Testis (tissue), 3 donors: ENCODE data around the gene FDX1. TPM values are rescaled to one million over a fixed set of nuclear protein-coding genes. Genes with fewer than 3 reads are reported as not detected.

Experiments used
- DNase-seq: peaks from one replicate; pipeline ENCODE4 v3.0.0-alpha.2; 2019
- H3K27ac ChIP-seq, 2 donors: fragments of 200-600 bp; sonication (generic); one replicate each; pipeline ENCODE4 v1.5.1; 2019
- H3K27me3 ChIP-seq: fragments of 200-600 bp; sonication (generic); one replicate; pipeline ENCODE4 v1.5.1; 2019
- H3K36me3 ChIP-seq: fragments of 200-600 bp; sonication (generic); one replicate; pipeline ENCODE4 v1.5.1; 2017; ENCODE audit warnings: low read depth; ENCODE audit errors: missing control alignments
- H3K4me1 ChIP-seq: fragments of 200-600 bp; sonication (generic); one replicate; pipeline ENCODE4 v1.5.1; 2019
- H3K4me3 ChIP-seq, 2 donors: fragments of 200-600 bp; sonication (generic); one replicate each; pipeline ENCODE4 v1.5.1; 2017 to 2019
- H3K9me3 ChIP-seq: fragments of 200-600 bp; sonication (generic); one replicate; pipeline ENCODE4 v1.5.1; 2017
- CTCF ChIP-seq, 3 experiments: fragments of 450-650 bp in 2 of 3; fragments of 200-600 bp in 1 of 3; sonication (generic) in 1 of 3; IDR thresholded peaks; one replicate each; pipeline ENCODE4 v1.5.1; 2016 to 2019; ENCODE audit warnings: antibody characterized with exemption in 3 of 3, mild to moderate bottlenecking in 2 of 3, moderate library complexity in 1 of 3
- POLR2A ChIP-seq: fragments of 450-650 bp; IDR thresholded peaks from one replicate; pipeline ENCODE4 v1.6.1; 2017; ENCODE audit warnings: antibody characterized with exemption, mild to moderate bottlenecking, moderate library complexity
- WGBS, 2 donors: methylation state at CpG; one replicate each; pipeline ENCODE4 v1.1.5; 2018; 5-methylcytosine and 5-hydroxymethylcytosine counted together
- intact Hi-C: fragments of 100-400 bp; cut with DNase I; formaldehyde crosslinking; loops from one replicate; pipeline ENCODE4 v1.15.1; 2023; ENCODE audit warnings: low total_unique reads
- polyA plus RNA-seq: library from polyadenylated mRNA; stranded (reverse); fragments of 350-450 nt; fragmentation: Illumina TruSeq; extraction: RNeasy Lipid Tissue Mini Kit (QIAGEN cat#74804); gene quantifications from one replicate; pipeline ENCODE4 v1.2.3, GENCODE V29; 2014; ENCODE audit warnings: low read depth, low replicate concordance; ENCODE audit not compliant: insufficient read depth
- total RNA-seq, 2 donors: library from RNA; depleted of rRNA; stranded (reverse); fragments of >200 nt; gene quantifications; one replicate each; pipeline ENCODE4 v1.2.3, GENCODE V29; 2016

The FDX1 gene
- total and polyA plus RNA-seq, 3 donors from 2014 or later: 12.9 to 13.9 (median 13.1) TPM

- TF ChIP-seq POLR2A (no peak), CTCF (IDR thresholded peaks at IDR 0.05) (no peak)
- Histone ChIP-seq H3K4me3 (no peak overlapping the region), H3K4me1 (no peaks in the 10 kb centered on the region), H3K27me3 (no peaks in the 10 kb centered on the region), H3K27ac (no peak overlapping the region), H3K36me3 (no peaks in the 10 kb centered on the region), H3K9me3 (no peaks in the 10 kb centered on the region)
- intact Hi-C loops: no loop called here
- WGBS, 2 donors: 76 to 81% methylated on average over 1 of the region's 1 CpG
- no peak for DNase-seq
Observed at GRCh38 chr11:110475671-110476070, 45.9 kb downstream of the FDX1 start.

GRCh38 chr11:110478410-110478809, 48.7 kb downstream of the FDX1 start:
- 52 to 70% methylated on average over 7 to 12 of the region's 12 CpGs for WGBS, 2 donors

DNA sequence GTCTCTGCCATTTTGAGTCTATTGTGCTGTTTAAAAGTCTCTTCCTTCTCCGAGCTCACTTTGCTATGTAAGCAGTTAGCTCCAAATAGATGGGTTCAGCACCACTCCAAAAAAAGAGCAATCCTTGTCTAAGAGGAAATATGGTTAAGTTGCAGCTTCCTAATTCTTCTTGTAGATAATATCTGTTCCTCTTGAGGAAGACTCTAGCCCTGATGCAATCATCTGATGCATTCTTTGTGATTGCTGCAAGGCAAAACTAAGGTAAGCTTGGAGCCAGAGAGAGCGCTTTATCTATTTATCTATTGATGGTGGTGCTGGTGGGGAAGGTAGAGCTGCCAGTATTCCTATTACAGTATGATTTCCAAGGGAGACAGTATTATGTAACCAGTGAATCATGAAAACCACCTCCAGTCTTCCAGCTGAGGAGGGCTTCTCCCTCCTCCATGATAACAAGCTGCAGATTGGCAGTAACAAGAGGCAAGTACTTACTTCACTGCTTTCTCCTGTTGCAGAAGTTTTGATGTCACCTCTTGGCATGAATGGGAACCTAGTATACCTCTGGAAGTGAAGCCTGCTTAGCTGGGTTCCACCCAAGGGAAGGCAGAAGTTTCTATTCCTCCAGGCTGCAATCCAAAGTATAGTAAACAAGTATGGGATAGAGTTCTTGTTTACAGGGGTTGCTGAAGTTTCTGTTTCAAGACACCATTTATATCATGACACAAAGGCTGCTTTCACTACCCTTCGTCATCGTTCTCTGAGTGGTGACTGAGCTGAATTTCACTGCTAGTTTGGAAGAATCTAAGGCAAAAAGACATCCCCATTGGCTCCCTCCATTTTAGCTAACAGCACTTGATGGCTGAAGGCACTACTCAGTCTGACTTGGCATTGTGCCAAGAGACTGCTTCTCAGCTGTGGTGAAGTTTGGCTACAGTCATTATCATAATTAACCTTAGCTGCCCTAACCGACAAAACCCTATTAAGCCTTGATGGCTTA, 49.7 kb downstream of the FDX1 start:
- Histone ChIP-seq H3K27me3 (no peaks in the 10 kb centered on the region), H3K9me3 (no peaks in the 10 kb centered on the region), H3K4me3 (no peak overlapping the region), H3K4me1 (no peaks in the 10 kb centered on the region), H3K36me3 (no peaks in the 10 kb centered on the region), H3K27ac (no peak overlapping the region)
- no peak for DNase-seq
- 70 to 74% methylated on average over 5 of the region's 5 CpGs for WGBS, 2 donors
- intact Hi-C loops: no loop called here
- TF ChIP-seq CTCF (IDR thresholded peaks at IDR 0.05): no peak
- no peak for TF ChIP-seq POLR2A

More at GRCh38 chr11:110478410-110478809, 48.7 kb downstream of the FDX1 start:
- intact Hi-C loops: no loop called here
- no peaks in the 10 kb centered on the region for H3K27me3 ChIP-seq
- TF ChIP-seq CTCF (IDR thresholded peaks at IDR 0.05): peak; percentile 11 to 38 (median 33)
- TF ChIP-seq POLR2A: no peak
- H3K4me1 ChIP-seq: no peaks in the 10 kb centered on the region
- DNase-seq: peak; percentile 71
- H3K4me3 ChIP-seq: no peak overlapping the region
- no peaks in the 10 kb centered on the region for H3K9me3 ChIP-seq
- H3K27ac ChIP-seq: no peak overlapping the region
- no peaks in the 10 kb centered on the region for H3K36me3 ChIP-seq

GRCh38 chr11:110481523-110481922, 51.8 kb downstream of the FDX1 start:
- Histone ChIP-seq H3K27ac (no peak overlapping the region), H3K4me3 (no peak overlapping the region), H3K36me3 (no peaks in the 10 kb centered on the region), H3K4me1 (no peaks in the 10 kb centered on the region), H3K27me3 (no peaks in the 10 kb centered on the region), H3K9me3 (no peaks in the 10 kb centered on the region)
- WGBS, 2 donors: 93 to 96% methylated on average over 5 of the region's 5 CpGs
- intact Hi-C loops: no loop called here
- DNase-seq: no peak
- no peak for TF ChIP-seq POLR2A
- TF ChIP-seq CTCF (IDR thresholded peaks at IDR 0.05): no peak
